ENCODE data around the gene WNT5B. TPM values are rescaled to one million over a fixed set of nuclear protein-coding genes. Genes with fewer than 3 reads are reported as not detected.
"Not testable (repeated sequence)": the region's sequence is repeated elsewhere in the genome, so short reads cannot be mapped to it uniquely, and the experiment has no call there.

WNT5B gene
- total RNA-seq, 1 donor: 1.1 TPM

DNA sequence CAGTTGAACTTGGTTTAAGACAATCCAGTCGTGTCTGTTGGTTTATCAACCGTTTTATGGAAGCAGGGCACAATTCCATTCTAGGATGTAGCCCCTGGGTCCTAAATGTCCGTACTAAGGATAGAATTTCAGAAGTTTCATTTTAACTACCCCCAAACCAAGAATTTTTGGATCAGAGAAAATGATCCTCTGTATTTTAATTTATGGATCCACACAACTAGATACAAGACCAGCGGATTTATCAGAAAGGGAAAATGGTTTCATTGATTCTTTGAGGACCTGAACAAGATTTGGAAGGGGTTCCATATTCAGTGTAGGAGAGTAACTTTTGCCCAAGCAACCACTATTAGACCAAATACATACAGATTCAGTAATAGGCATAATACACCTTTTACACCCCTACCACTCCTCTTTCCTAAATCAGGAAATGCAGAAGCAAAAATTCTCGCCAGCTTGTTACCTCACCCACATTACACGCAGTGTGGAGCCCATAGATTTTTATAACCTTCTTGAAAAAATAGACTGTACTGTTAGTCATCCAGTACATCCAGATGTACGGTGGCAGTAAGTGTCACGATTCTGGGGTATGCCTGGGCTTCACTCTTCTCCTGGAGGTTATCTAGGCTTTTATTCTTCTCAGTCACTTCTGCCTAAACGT lies 33.2 kb upstream of the WNT5B start:
- DNase-seq (ENCODE audit: low read depth in 2 of 3, low spot score in 2 of 3): no peak

DNA sequence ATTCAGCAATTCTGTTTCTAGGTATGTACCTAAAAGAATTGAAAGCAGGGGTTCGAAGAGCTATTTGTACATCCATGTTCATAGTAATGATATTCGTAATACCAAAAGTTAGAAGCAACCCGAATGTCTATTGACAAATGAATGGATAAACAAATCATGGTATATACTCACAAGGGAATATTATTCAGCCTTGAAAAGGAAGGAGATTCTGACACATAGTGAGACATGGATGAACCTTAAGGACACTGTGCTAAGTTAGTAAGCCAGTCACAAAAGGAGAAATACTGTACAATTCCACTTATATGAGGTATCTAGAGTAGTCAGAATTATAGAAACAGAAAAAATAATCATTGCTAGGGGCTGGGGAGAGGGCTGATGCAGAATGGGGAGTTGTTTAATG lies 30.3 kb upstream of the WNT5B start:
- no peak for DNase-seq (ENCODE audit: low read depth in 2 of 3, low spot score in 2 of 3)

DNA sequence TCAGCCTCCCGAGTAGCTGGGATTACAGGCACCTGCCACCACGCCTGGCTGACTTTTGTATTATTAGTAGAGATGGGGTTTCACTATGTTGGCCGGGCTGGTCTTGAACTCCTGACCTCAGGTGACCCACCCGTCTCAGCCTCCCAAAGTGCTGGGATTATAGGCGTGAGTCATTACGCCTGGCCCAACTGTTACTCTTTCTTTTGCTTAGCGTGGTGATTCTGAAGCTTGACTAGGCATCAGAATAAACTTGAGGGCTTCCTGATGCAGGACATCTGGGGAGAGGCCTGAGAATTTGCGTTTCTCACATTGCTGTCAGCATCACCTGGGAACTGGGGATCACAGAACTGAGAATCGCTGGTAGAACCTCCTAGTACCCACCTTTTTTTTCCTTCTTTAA lies 26.3 kb upstream of the WNT5B start:
- not testable (repeated sequence) for DNase-seq (ENCODE audit: low read depth in 2 of 3, low spot score in 2 of 3)

DNA sequence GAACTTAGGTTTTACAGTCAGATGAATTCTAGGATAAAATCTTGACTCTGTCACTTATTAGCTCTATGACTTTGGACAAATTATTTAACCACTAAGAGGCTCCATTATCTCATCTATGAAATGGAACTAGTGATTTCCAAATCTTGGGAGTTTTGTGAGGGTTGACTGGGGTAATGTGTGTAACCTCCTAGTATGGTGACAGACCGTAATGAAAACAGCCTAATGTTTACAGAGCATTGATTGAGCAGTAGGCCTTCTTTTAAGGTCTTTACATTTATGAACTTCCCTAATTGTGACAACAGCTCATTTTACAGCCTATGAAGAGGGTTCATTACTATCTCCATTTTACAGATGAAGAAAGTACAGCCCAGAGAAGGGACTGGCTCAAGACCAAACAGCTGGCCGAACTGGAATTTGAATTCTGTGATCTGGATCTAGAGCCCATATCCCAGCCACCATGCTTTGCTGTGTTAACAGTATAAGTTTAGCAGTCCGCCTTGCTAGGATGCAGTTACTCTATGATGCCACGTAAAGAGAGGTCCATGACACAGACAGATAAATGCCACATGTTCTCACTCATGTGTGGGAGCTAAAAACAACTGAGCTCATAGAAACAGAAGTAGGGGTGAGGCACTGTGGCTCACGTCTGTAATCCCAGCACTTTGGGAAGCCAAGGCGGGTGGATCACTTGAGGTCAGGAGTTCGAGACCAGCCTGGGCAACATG lies 25.6 kb upstream of the WNT5B start:
- no peak for DNase-seq (ENCODE audit: low read depth in 2 of 3, low spot score in 2 of 3)

DNA sequence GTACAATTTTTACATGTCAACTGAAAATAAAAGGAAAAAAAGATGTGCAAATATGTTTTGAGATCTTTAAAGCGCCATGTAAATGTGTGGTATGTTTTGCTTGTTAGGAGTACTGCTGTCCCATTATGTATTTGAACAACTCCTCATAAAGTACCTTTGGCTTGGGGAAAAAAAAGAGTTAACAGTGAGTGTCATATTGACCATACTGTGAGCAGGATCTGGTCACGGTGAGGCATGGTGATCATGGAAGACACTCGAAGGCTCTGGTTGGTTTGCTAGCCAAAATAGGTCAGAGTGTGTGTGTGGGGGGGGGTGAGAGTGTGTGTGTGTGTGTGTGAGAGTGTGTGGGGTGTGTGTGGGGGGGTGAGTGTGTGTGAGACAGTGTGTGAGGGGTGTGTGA lies 24.6 kb upstream of the WNT5B start:
- DNase-seq (ENCODE audit: low read depth in 2 of 3, low spot score in 2 of 3): no peak

DNA sequence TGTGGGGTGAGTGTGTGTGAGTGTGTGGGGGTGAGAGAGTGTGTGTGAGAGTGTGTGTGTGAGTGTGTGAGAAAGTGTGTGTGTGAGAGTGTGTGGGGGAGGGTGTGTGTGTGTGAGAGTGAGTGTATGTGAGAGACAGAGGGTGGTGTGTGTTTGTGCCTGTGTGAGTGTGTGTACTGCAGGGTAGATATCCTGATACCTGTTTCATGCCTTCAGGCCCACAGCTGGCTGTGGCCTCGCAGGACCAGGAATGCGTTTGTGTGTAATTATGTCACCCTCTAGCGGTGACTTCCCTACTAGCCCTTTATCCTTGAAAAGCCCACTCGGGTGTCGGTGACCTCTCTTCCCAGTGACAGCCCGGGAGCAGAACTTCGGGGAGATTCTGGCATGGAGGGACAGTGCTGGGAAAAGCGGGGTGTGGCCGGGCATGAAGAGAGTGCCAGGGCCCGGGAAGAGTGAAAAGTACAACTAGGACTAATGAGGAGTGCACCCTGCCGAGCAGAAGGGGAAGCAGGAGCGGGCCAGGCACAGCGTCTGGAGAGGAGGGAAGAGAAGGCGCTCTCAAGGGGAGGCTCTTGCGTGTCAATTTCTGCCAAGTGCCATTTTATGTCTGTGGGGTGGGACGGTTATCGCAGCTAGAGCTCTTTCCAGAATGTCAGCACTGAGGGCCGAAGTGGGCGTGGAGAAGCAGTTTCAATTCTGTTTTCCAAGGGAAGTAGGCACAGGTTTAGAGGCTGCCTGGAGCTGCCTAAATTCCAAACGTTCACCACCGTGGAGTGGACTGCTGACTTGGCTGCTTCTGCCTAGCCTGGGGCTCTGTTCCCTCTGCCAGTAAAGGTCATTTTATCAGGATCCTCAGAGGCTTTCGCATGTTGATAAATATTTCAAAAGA lies 23.7 kb upstream of the WNT5B start:
- DNase-seq (ENCODE audit: low read depth in 2 of 3, low spot score in 2 of 3): peak in 2 of 3 donors; percentile 78

DNA sequence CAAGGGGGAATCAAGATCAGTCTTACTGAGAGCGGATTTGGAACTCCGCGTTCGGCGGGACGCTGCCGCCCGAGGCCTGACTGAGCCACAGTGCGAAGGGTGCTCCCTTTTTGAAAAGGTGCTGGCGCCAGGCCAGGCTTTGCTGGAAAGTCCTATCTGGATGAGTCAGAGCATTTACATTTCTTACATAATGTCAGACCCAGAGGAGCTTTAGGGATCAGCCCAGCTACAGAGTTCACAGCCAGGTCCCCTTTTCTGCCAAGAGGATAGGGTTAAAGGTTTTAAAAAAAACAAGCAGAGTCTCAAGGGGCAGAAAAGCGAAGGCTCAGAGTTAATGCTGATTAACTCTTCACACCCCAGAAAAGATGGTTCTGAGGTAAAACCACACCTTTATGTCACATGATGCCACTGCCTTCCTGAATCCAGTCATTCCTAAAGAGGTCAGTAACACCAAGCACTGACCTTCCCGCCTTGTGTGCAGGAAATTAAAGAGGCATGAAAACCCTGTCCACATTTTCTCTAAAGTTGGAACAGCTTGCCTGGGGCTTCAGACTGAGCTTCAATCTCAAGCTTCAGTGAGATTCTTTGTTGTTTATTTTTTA lies 22.9 kb upstream of the WNT5B start:
- peak in 2 of 3 donors; percentile 52 to 69 for DNase-seq (ENCODE audit: low read depth in 2 of 3, low spot score in 2 of 3)

DNA sequence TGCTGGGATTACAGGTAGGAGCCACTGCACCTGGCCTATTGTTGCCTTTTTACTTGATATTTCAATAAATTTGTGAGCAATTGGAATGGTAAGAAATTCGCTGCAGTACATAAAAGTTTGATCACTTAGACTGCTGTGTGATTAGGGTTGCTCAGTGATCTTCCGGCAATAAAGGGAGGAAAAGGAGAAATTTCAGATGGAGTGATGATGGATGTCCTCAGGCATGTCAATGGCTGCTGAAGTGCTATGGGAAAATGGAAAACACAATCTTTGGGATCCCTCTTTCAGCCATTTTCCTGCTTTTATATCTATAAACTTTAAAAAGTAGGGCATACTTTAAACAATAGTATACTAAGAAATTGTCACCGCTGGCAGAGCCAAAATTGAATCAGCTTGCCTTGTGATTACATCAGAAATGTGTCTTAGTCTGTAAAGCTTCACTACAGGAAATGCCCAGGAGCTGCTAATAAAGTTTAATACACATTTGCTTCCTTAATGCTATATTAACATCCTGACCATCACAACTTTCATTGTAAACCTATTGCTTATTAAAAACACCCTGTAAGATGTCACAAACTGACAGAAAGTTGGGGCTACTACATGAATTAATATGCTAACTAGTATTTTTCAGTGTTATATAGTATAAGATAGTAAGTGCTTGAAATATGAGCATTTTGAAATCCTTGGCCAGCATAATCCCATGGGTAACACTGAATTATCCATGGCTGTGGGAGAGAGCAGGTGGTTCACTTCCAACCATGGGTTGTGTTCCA lies 20.9 kb upstream of the WNT5B start:
- no peak for DNase-seq (ENCODE audit: low read depth in 2 of 3, low spot score in 2 of 3)

DNA sequence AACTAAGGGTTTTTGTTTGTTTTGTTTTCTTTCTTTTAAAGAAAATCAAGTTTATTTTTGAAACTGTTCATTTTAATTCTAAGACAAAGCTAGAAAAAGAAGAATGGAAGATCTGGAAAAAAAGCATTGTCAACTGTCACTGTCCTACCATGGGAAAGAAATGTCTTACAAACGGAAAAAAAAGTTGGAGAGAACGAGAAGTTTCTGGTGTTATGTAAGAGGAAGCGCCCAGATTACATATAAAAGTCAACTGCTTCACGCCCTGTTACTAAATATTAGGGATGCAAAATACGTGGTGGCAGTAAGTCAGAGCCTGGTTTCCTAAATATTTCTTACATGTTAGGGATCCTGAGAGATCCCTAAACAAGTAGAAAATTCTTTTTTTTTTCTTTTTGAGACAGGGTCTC lies 20.3 kb upstream of the WNT5B start:
- no peak for DNase-seq (ENCODE audit: low read depth in 2 of 3, low spot score in 2 of 3)

DNA sequence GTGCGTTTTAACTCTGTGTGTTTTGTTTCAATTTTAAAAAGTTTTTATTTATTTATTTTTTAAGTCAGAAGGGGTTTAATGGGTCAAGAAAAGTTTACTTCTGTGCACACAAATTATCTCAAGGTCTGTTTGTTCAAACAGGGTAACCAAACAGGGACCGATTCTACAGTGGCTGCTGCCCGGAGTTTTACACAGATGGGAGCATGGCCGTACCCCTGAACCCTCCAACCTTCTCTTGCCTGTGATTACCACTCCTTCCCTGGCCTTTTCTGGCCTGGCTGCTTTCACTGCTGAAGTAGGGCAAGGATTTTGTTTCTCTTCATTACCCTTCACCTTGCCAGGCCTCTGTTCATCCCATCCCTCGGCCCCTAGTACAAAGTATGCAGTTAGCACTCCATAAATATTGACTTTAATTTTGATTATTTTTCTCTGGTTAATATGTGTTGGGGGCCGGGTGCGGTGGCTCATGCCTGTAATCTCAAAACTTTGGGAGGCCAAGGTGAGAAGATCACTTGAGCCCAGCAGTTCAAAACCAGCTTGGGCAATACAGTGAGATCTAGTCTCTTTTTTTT lies 18.9 kb upstream of the WNT5B start:
- DNase-seq (ENCODE audit: low read depth in 2 of 3, low spot score in 2 of 3): no peak

DNA sequence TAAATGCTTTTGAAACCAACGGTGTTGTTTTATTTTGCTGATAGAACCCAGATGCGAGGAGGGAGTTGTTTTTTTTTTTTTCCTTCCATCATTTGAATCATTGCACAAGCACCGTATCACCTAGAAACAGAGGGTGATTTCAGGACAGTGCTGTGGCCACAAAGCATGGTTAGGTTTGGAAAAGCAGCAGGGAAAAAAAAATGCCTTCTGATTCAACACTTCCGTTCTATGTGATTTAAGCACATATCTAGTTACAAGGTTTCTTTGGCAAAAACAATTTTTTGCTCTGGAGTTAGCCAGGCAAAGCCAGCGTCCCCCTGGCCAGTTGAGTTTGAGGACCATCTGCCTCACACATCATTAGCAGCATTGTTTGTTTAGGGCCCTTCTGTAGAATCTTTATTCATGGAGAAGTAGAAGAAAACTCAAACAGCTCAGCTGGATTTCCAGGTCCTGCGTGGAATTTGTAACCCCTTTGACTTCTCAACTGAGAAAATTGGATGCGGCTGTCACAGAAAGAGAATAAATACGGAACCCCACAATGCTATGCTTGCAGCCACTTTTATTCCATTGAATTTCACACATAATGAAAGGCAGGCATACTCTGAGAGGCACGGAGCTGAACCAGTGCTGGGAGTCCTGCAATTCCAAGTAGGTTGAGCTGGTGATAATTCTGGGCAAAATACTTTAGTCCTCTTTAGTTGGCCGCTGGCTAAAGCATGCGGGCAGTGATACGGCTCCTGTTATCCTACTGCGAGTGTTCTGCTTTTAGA lies 17.0 kb upstream of the WNT5B start:
- no peak for DNase-seq (ENCODE audit: low read depth in 2 of 3, low spot score in 2 of 3)

DNA sequence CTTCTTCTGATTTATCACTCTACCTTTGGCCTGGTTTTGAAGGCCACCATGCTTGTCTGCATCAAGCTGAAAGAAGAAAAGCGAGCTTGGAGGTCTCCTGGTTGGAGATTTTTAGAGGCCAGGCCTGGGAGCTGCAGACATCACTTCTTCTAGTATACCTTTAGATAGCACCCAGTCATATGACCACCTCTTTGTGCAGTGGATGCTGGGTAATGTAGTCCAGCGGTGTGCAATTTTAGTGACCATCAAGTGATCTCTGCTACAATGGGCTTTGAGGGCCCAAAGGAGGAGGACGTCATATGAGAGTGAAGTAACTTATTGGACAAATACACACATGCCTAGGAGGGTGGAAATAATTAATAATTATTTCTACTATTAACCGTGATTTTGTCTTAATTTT lies 15.2 kb upstream of the WNT5B start:
- DNase-seq (ENCODE audit: low read depth in 2 of 3, low spot score in 2 of 3): no peak

DNA sequence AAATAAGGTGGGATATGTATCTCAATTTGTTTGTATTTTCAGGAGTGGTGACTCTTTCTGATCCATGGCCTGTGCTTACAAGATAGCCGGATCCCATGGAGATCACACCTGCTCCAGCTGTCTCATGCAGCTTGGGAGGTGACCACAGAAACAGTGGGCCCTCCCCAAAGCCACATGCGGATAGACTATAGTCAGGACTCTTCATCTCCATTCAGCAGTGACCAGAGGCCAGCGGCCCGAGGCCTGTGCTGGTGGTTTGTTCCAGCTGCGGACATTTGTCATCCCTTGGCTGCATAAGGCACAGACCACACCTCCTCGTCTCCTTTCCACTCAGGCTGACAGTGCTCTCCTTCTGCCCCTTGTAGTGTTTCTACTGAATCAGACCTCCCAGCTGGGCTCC lies 14.7 kb upstream of the WNT5B start:
- no peak for DNase-seq (ENCODE audit: low read depth in 2 of 3, low spot score in 2 of 3)

DNA sequence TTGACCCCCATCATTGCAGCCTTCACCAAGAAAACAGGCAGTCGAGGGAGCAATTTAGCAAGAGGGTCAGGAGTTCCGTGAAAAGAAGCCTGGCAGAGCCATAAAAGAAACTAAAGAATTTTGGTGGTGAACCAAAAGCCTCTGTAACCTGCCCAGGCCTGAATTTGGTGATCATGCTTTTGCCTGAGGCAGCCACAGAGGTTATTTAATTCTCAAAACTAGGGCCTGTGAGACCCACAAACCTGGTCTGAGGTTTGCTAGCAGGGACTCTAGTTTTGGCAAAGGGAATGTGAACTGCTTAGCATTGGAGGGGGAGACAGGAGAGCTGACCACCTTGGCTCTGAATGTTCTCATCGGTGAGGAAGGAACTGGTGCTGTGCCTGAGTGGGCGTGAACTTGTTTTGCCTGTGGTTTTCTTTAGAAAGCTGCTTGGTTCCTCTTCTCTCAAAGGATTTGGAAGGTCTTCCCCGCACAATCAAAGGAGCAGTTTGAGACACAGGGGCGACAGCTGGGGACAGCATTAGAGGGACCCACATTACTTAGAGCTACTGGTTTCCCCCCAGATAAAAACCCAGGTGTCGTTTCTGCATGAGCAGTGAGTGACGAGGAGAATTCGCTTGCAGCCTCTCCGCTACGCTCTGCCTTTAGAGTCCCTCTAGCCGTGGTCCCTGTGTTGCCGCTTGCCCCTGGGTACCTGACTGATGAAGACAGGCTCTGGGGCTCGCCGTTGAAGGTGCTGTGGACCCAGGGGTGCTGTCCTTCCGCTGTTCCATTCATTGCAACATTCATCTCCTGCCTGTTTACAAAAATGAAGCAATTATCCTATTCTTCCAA lies 12.6 kb upstream of the WNT5B start:
- peak in 1 of 3 donors; percentile 54 for DNase-seq (ENCODE audit: low read depth in 2 of 3, low spot score in 2 of 3)

DNA sequence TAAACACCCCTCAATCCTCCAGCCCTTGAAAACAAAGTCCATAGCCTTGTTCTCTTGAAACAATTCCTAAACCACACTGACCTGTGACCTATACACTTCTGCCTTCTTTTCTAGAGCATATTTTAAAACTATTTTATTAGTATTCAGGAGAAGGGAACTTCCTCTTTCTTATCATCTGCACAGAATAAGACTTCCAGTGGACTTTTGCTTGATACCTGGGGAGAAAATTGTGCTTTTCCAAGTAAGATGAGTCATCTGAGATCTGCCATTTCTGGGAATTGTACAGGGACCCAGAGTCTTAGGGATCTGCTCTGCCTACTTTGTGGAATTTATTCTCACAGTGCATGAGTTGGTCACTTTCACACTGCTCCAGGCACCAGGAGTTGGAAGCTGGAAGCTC lies 10.5 kb upstream of the WNT5B start:
- no peak for DNase-seq (ENCODE audit: low read depth in 2 of 3, low spot score in 2 of 3)

DNA sequence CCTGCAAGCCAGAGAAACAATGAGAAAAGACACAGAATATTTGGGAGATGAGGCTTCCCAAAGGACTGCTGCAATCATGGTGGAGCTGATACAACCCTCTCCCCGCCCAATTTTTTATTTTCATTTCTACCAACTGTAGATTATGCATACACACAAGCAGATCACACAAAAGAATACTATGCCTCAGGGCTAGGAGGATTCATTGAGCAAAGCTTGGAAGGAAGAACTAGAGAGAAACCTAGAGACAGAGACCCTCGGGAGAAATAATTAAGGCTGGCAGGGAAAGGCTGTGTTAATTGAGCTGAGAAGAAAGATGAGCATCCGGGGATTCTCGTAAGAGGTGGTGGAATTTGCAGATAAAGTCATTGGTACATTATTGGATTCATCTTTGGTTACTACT lies 9.9 kb upstream of the WNT5B start:
- DNase-seq (ENCODE audit: low read depth in 2 of 3, low spot score in 2 of 3): no peak

DNA sequence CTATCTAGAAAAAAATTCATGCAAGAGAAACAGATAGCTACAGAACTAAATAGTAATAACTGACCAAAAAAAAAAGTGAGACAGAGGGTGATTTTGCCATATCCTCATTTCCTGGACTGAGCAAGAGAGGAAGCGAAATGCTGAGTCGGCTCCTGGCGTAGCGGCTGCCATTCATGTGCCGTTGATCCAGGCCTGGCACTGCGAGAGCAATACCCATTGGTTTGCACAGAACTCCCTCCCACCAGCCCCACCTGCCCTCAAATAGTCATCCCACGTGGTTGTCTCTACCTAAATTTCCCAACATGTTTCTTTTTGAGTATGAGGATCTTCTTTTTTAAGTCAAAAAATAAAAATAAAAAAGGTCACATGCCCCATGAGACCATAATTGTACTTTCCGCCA lies 9.4 kb upstream of the WNT5B start:
- DNase-seq (ENCODE audit: low read depth in 2 of 3, low spot score in 2 of 3): peak in 2 of 3 donors; percentile 39 to 50

DNA sequence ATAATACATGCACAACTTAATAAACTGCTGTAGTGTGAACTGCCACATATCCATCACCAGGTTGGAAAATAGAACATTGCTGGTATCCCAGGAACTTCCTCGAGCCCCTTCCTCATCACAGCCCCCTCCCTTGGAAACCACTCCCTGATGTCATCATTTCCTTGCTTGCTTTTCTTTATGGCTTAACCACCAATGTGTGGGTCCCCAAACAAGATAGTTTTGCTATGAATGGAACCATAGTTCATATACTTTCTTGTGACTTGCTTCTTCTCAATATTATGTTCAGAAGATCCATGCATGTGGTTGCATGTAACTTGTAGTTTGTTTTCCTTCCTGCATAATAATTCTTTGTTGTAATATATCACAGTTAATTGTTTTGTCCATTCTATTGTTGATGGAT lies 8.9 kb upstream of the WNT5B start:
- no peak for DNase-seq (ENCODE audit: low read depth in 2 of 3, low spot score in 2 of 3)

All from hematopoietic multipotent progenitor cell (in vitro differentiated cells).